AG04449 (cell line): ENCODE measurements around the gene DPF3.

Source experiments
- CTCF ChIA-PET: fragments of 350-600 bp; formaldehyde crosslinking; extraction: SDS; loops from one replicate; lab custom pipeline; 2021; ENCODE audit warnings: antibody characterized with exemption; lab: Yijun Ruan, JAX
- POLR2A ChIA-PET: fragments of 400-600, 350-600 bp; formaldehyde crosslinking; extraction: SDS; loops from one replicate; lab custom pipeline; 2020; ENCODE audit warnings: antibody characterized with exemption, inconsistent platforms; lab: Yijun Ruan, JAX
- DNase-seq: peaks from one replicate; pipeline ENCODE4 v3.0.0-alpha.2; 2010; ENCODE audit warnings: low read depth, low spot score
- H3K4me3 ChIP-seq: 2 replicates; pipeline ENCODE4 v1.5.1; 2011; ENCODE audit warnings: low read depth, mild to moderate bottlenecking, control low read depth, low read length
- TF ChIP-seq, protein P1 (sequence below): IDR thresholded peaks from one replicate; pipeline ENCODE4 v1.5.1; 2011; ENCODE audit warnings: mild to moderate bottlenecking, moderate library complexity, low read length, control low read depth, inconsistent platforms; ENCODE audit not compliant: insufficient read depth; ENCODE audit errors: missing control alignments

The DPF3 gene

DNA sequence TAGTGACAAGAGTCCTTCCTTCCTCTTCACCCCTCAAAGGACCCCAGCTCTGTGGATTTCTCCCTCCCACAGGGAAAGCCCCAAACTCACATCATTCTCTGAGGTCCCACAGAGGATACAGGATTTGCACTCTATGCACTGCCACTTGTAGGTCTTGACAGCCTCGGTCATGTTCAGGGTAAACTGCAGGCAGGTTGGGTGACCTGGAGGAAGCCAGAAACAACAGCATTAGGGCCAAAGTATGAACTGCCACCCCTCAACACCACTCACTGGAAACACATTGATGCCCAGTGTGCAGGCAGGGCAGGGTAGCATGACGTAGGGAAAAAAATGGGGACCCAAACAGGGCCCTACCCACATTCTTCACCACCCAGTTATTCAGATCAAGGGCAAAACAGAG lies 264.4 kb downstream of the DPF3 start:
- POLR2A ChIA-PET, result no interaction called here
- DNase-seq, result no peak
- H3K4me3 ChIP-seq, result no peak overlapping the region
- CTCF ChIA-PET, result no interaction called here
- TF ChIP-seq, protein P1, sequence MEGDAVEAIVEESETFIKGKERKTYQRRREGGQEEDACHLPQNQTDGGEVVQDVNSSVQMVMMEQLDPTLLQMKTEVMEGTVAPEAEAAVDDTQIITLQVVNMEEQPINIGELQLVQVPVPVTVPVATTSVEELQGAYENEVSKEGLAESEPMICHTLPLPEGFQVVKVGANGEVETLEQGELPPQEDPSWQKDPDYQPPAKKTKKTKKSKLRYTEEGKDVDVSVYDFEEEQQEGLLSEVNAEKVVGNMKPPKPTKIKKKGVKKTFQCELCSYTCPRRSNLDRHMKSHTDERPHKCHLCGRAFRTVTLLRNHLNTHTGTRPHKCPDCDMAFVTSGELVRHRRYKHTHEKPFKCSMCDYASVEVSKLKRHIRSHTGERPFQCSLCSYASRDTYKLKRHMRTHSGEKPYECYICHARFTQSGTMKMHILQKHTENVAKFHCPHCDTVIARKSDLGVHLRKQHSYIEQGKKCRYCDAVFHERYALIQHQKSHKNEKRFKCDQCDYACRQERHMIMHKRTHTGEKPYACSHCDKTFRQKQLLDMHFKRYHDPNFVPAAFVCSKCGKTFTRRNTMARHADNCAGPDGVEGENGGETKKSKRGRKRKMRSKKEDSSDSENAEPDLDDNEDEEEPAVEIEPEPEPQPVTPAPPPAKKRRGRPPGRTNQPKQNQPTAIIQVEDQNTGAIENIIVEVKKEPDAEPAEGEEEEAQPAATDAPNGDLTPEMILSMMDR, result no peak

DNA sequence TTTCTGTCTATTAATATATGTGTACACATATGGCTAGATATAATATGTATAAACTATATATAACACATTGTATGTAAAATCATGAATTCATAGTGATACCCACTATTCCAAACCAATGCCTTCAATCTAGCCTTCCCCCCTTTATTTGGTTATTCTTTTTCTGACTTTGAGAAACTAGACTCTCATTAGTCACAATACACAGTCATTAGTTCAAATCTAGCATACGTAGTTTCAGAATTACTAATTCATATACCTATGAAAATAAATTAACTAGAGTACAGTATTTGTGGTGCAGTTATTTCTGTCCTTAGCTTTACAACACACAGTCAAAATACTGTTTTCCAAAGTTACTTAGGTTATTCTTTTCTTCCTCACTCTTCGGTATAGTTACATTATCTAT lies 268.2 kb downstream of the DPF3 start:
- ChIA-PET CTCF (no interaction called here), POLR2A (no interaction called here)
- no peak for DNase-seq
- H3K4me3 ChIP-seq, result no peak overlapping the region
- TF ChIP-seq, protein P1, result no peak

DNA sequence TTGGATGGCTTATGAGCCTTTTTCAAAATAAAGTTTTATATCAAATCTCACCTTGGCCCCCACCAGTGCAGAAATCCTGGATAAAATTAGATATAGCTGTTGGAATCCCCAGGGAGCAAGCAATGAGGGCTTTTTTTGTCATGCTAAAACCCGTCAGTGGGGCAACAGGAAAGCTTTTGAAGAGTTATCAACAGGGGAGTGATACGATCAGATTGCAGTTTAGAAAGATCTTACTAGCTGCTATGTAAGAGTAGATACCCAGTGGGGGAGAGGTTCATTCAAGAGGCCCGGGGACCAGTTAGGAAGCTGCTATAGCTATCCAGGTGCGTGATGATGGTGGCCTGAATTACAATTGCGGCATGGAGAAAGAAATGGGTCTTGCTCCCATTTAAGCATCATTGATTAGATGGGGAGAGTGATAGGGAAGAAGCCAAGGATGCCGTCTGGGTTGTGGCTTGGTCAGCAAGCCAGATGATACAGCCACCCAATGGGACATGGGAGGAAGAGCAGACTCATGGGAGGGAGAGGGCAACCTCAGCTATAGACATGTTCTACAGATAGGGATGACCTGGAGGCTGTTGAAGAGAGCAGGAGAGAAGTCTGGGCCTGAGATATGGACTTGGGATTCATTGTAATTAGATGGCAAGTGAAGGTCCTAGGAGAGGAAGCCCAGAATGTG lies 272.4 kb downstream of the DPF3 start:
- POLR2A ChIA-PET, result no interaction called here
- H3K4me3 ChIP-seq, result no peak overlapping the region
- DNase-seq, result no peak
- TF ChIP-seq, protein P1, result no peak
- CTCF ChIA-PET, result interaction anchor here (0.6 to 1.2 kb wide), 4 partner anchors 11 to 109 kb away, joined by 3 read pairs; no protein-coding TSS in a partner anchor

DNA sequence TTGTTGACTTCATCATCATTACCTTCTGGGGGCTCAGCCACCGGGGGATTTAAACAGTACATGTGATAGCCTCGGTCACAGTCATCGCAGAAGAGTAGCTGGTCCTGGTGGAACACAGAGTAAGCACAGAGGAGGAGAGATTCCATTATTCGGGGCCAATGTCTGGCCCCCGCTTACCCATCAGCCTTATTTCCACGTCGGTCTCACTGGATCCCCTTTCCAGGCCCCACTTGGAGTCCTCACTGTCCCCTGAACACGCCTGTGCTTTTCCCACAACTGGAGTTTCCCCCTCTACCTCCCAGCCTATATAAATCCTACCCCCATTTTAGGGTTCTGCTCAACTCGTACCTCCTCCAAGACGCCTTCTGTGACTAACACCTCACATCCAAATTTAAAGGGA lies 274.0 kb downstream of the DPF3 start:
- ChIA-PET CTCF (no interaction called here), POLR2A (no interaction called here)
- H3K4me3 ChIP-seq, result no peak overlapping the region
- DNase-seq, result no peak
- TF ChIP-seq, protein P1, result no peak

DNA sequence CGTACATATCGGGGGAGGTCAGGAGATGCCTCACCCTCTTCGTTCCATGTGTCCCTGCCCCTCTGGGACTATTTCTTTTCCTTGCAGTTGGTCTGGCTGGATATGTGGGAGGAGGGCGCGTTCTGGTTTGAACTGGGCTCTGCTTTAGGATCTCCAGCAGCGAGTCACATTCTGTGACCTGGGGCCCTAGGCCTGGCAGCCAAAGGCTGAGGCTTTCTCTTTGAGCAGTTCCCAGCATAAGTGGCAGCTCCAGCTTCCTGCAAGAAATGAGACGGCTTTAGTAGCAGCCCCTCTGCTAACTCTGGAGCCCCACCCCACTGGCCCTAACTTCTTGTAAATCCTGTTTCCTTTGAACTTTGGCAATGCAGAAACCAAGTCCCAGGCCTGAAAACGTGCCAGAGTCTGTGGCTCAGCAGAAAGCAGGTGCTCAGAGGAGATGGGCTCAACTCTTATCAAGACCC lies 274.8 kb downstream of the DPF3 start:
- DNase-seq, result no peak
- CTCF ChIA-PET, result no interaction called here

DNA sequence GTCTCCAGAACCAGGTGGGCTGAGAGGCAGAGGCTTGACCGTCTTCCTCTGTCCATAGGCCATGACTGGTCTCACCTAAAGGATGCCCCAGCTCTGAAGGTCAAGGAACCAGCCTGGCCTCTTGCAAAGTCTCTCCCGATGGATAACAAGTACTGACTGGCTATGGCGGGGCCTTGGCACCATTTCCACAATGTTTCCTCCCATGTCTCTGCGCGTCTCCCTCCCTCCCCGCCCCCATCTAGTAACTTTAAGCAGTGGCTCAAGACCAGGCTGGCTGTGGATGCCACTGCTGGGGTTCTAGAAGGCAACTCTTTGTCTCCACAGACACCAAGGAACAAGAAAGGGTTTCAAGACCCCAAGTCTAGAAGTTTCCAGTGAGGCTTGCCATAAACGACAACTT lies 275.5 kb downstream of the DPF3 start:
- ChIA-PET POLR2A (no interaction called here), CTCF (interaction anchor here (1.9 kb wide), 1 partner anchor 12 kb away, joined by 5 read pairs; no protein-coding TSS in a partner anchor)
- TF ChIP-seq, protein P1, result no peak
- no peak for DNase-seq
- no peak overlapping the region for H3K4me3 ChIP-seq

More for the DNA sequence above, 274.8 kb downstream of the DPF3 start:
- no peak overlapping the region for H3K4me3 ChIP-seq
- TF ChIP-seq, protein P1, result no peak
- POLR2A ChIA-PET, result no interaction called here
